ENCODE measurements around the gene ZNF474. TPM values are rescaled to one million over a fixed set of nuclear protein-coding genes. Genes with fewer than 3 reads are reported as not detected.

The ZNF474 gene
- total RNA-seq, 2 experiments from 2014 or later = not detected

DNA sequence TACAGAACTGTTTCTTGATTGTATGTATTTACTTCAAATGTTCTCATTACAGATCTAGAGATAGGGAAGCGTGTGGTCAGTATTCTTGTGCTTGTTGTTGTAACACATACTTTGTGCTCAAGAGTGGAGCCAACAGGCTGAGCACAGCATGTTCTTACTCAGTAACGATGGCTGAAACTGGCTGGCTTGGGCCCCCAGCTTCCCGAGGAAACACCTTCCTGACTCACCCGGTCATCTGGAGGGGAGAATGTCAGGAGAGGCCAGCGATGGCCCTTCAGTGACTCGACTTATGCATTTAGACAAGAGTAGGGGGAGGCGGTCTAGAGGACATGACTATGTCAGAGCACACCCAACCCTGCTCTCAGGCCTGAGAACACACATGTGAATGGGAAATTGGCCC lies 25.6 kb downstream of the ZNF474 start:
- DNase-seq = no peak
- Mint-ChIP-seq H3K4me1 (ENCODE audit: low read depth) (peaks cover 6% of the 10 kb centered on the region), H3K9me3 (no peaks in the 10 kb centered on the region), H3K36me3 (ENCODE audit: low read depth) (no peaks in the 10 kb centered on the region), H3K27me3 (no peaks in the 10 kb centered on the region), H3K4me3 (no peak overlapping the region), H3K27ac (no peak overlapping the region)
- no peak for ATAC-seq
- ChIA-PET CTCF (interaction anchor here (0.6 kb wide), 1 partner anchor 9 kb away, joined by 4 read pairs; no protein-coding TSS in a partner anchor), POLR2A (no interaction called here)
- intact Hi-C loops (cut with micrococcal nuclease) = no loop called here
- TF ChIP-seq, protein P1, sequence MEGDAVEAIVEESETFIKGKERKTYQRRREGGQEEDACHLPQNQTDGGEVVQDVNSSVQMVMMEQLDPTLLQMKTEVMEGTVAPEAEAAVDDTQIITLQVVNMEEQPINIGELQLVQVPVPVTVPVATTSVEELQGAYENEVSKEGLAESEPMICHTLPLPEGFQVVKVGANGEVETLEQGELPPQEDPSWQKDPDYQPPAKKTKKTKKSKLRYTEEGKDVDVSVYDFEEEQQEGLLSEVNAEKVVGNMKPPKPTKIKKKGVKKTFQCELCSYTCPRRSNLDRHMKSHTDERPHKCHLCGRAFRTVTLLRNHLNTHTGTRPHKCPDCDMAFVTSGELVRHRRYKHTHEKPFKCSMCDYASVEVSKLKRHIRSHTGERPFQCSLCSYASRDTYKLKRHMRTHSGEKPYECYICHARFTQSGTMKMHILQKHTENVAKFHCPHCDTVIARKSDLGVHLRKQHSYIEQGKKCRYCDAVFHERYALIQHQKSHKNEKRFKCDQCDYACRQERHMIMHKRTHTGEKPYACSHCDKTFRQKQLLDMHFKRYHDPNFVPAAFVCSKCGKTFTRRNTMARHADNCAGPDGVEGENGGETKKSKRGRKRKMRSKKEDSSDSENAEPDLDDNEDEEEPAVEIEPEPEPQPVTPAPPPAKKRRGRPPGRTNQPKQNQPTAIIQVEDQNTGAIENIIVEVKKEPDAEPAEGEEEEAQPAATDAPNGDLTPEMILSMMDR (IDR thresholded peaks at IDR 0.05) = no peak

- Mint-ChIP-seq H3K36me3 (ENCODE audit: low read depth) (no peaks in the 10 kb centered on the region), H3K27me3 (no peaks in the 10 kb centered on the region), H3K4me1 (ENCODE audit: low read depth) (peaks cover 6% of the 10 kb centered on the region), H3K4me3 (no peak overlapping the region), H3K27ac (no peak overlapping the region), H3K9me3 (no peaks in the 10 kb centered on the region)
- ATAC-seq (no peak), DNase-seq (no peak)
- intact Hi-C loops (cut with micrococcal nuclease) = no loop called here
- ChIA-PET CTCF (interaction anchor here (0.6 to 1.9 kb wide), 2 partner anchors 8 to 14 kb away, joined by 4 to 5 read pairs; no protein-coding TSS in a partner anchor), POLR2A (no interaction called here)
- TF ChIP-seq, protein P1 (IDR thresholded peaks at IDR 0.05) = no peak
Observed at GRCh38 chr5:122155546-122155945, 26.2 kb downstream of the ZNF474 start.

GRCh38 chr5:122156724-122157325 lies 27.5 kb downstream of the ZNF474 start:
- Mint-ChIP-seq H3K36me3 (ENCODE audit: low read depth) (no peaks in the 10 kb centered on the region), H3K4me1 (ENCODE audit: low read depth) (peaks cover 6% of the 10 kb centered on the region), H3K27me3 (peaks cover 2% of the 10 kb centered on the region), H3K9me3 (no peaks in the 10 kb centered on the region), H3K4me3 (no peak overlapping the region), H3K27ac (no peak overlapping the region)
- no peak for DNase-seq
- no peak for ATAC-seq
- intact Hi-C loops (cut with micrococcal nuclease) = no loop called here
- TF ChIP-seq, protein P1 (IDR thresholded peaks at IDR 0.05) = peak; percentile 24
- ChIA-PET CTCF (interaction anchor here (0.7 to 1.9 kb wide), 4 partner anchors 13 to 55 kb away, joined by 3 to 5 read pairs (median 4); no protein-coding TSS in a partner anchor), POLR2A (no interaction called here)

DNA sequence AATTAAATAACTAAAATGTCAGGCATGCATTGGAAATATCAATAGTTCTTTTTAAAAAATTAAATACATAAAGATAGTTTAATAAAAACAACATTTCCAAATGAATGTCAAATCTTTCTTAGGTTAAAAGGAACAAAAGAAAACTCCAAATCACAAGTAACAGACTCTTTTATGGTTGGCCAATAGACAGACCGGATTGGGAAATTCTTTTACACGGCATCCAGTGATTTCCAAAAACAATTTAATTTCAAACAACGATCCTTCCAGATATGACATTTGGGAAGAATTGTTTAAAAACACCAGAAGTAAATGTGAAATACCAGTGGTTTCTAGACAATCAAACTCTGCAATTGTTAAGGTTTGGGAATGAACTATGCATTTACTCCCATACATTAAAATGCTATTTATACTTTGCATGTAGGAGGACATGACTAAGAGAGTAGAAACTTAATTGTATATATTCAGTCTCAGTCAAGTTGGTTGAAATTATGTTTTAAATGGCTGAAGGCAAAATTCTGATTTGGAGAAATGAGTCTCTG lies 32.8 kb downstream of the ZNF474 start:
- ChIA-PET POLR2A (no interaction called here), CTCF (no interaction called here)
- TF ChIP-seq, protein P1 (IDR thresholded peaks at IDR 0.05) = no peak
- Mint-ChIP-seq H3K27ac (no peak overlapping the region), H3K27me3 (peaks cover 2% of the 10 kb centered on the region), H3K4me3 (no peak overlapping the region), H3K36me3 (ENCODE audit: low read depth) (no peaks in the 10 kb centered on the region), H3K4me1 (ENCODE audit: low read depth) (no peaks in the 10 kb centered on the region), H3K9me3 (no peaks in the 10 kb centered on the region)
- ATAC-seq (no peak), DNase-seq (no peak)
- intact Hi-C loops (cut with micrococcal nuclease) = no loop called here
